HG03442 (cell line): ENCODE results near the gene ITGAL.
A peak's percentile ranks its signal among the peaks of the same experiment; 100 is the strongest.
"Not testable (repeated sequence)": the region's sequence is repeated elsewhere in the genome, so short reads cannot be mapped to it uniquely, and the experiment has no call there.

Source experiments
- ATAC-seq: cut with Tn5 transposase; IDR thresholded peaks from one replicate; pipeline ENCODE4 v1.9.1; 2021; ENCODE audit warnings: mild to moderate bottlenecking, moderate library complexity; ENCODE audit not compliant: unreplicated experiment

ITGAL gene

DNA sequence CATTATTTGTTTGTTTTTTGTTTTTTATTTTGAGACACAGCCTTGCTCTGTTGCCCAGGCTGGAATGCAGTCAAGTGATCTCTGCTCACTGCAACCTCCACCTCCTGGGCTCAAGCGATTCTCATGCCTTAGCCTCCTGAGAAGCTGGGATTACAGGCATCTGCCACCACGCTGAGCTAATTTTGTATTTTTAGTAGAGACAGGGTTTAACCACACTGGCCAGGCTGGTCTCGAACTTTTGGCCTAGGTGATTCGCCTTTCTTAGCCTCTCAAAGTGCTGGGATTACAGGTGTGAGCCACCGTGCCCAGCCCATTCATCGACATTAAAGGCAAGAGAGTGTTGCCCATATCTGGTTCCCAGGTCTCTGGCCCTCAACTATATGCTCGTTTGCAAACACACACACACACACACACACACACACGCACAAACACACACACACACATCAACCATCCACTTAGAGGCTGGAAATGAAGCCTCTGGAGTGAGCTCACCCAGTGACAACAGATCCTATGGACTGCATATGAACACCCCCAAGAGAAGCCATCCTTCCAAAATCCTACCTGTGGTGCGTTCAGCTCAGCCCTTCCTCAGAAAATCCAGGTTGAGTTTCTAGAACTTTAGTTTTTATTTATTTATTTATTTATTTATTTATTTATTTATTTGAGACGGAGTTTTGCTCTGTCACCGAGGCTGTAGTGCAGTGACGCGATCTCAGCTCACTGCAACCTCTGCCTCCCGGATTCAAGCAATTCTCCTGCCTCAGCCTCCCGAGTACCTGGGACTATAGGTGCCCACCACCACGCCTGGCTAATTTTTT, 14.6 kb upstream of the ITGAL start:
- ATAC-seq: no peak

DNA sequence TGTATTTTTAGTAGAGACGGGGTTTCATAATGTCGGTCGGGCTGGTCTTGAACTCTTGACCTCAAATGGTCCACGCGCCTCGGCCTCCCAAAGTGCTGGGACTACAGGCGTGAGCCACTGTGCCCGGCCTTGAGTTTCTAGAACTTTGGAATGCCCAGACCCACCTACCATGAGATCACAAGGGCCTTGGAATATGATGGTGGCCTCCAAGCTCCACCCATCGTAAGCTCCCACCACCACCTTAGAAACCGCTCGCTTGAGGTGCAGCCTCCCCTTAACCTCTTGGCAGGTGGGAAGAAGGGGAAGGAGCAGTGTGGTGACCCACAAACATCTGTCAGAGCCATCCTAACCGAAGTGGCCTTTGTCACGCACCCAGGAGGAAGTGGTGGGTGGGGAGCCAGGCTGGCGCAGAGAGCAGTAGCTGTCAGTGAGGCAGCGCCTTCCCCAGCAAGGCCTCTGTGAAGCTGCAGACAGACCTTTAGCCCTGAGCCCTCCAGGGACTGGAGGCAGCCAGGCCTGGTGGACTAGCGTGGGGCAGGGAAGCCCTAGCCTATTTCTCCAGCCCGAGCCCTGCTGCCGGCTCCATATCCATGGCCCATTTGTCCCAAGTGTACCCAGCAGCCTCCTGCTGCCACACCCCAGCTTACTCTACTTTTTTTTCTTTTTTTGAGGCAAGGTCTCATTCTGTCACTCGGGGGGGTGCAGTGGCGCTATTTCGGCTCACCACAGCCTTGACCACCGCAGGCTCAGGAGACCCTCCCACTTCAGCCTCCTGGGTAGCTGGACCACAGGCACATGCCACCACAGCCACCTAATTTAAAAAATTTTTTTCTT, 13.8 kb upstream of the ITGAL start:
- peak; percentile 80 for ATAC-seq

GRCh38 chr16:30459456-30459855, 13.1 kb upstream of the ITGAL start:
- ATAC-seq: no peak

DNA sequence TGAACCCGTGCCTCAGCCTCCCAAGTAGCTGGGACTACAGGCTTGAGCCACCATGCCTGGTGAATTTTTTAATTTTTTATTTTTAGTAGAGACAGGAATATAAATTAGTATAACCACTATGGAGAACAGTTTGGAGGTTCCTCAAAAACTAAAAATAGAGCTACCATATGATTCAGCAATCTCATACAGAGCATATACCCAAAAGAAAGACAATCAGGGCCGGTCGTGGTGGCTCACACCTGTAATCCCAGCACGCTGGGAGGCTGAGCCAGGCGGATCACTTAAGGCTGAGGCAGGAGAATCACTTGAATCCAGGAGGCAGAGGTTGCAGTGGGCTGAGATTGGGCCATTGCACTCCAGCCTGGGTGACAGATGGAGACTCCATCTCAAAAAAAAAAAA, 11.1 kb upstream of the ITGAL start:
- not testable (repeated sequence) for ATAC-seq

DNA sequence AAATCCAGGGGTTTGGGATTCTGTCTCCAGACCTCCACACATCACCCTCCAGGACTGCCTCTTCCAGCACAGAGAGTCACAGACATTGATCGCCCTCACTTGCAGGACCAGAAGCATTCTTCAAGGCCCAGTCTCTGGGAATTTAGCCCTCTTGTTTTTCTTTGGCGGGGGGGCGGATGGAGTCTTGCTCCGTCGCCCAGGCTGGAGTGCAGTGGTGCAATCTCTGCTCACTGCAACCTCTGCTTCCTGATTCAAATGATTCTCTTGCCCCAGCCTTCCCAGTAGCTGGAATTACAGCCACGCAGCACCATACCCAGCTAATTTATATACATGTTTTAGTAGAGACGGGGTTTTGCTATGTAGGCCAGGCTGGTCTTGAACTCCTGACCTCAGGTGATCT, 8.5 kb upstream of the ITGAL start:
- no peak for ATAC-seq

DNA sequence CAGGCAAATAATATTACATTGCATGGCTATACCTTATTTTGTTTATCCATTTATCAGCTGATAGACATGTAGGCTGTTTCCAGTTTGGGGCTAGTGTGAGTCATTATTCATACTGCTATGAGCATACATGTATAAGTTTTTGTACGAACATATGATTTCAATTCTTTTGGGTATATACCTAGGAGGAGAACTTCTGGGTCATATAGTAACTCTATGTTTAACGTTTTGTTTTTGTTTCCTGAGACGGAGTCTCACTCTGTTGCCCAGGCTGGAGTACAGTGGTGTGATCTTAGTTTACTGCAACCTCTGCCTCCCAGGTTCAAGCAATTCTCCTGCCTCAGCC, 2.4 kb upstream of the ITGAL start:
- no peak for ATAC-seq

GRCh38 chr16:30470632-30470995, 1.9 kb upstream of the ITGAL start:
- ATAC-seq: peak; percentile 1

DNA sequence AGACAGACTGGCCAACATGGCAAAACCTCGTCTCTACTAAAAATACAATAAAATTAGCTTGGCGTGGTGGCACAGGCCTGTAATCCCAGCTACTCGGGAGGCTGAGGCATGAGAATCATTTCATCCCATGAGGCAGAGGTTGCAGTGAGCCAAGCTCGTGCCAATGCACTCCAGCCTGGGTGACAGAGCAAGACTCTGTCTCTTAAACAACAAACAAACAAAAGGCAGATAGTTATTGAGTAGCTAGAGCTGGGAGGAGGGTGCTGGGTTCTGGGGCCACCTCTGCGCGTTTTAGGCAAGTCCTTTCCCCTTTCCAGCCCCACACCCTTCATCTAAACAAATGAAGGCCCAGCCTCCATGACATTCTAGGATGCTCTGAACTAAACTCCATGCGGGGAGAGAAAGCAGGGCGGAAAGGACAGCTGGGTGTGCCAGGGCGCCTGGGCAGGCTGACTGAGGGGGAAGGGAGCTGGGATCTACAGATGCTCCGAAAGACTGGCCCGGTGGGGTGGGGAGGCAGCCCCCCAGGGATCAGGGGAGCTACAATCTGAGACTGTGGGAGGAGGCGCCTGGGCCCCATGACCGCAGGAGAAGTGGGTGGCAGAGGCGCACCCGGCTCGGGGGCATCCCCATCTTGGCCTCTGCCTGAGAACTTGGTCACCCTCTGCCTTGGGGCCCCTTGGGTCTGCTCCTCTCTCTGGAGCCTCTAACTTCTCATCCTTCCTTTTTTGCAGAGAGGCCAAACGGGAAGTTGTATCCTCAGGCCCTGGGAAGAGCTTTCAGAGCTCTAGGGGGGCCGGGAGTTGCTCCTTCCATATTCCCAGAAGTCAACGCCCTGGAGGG, 910 bp downstream of the ITGAL start:
- no peak for ATAC-seq

DNA sequence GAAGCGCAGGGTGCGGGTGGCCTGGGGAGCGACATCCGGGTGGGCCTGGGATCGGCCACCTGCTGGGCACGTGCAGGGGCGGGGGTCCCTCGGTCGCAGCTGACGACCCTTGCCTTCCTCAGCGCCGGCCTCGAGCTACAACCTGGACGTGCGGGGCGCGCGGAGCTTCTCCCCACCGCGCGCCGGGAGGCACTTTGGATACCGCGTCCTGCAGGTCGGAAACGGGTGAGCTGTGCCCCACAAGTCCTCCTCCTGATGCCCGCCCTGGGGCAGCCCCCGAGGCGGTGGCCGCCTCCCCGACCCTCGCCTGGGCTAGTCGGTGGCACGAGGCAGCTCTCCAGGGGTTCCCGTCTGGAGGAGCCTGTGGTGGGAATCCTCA, 1.5 kb downstream of the ITGAL start:
- ATAC-seq: no peak

GRCh38 chr16:30474684-30475083, 2.1 kb downstream of the ITGAL start:
- ATAC-seq: no peak

- no peak for ATAC-seq
Observed at GRCh38 chr16:30476991-30477390, 4.4 kb downstream of the ITGAL start.

- not testable (repeated sequence) for ATAC-seq
Observed at GRCh38 chr16:30477773-30478172, 5.2 kb downstream of the ITGAL start.

GRCh38 chr16:30478766-30479478, 6.4 kb downstream of the ITGAL start:
- ATAC-seq: no peak

DNA sequence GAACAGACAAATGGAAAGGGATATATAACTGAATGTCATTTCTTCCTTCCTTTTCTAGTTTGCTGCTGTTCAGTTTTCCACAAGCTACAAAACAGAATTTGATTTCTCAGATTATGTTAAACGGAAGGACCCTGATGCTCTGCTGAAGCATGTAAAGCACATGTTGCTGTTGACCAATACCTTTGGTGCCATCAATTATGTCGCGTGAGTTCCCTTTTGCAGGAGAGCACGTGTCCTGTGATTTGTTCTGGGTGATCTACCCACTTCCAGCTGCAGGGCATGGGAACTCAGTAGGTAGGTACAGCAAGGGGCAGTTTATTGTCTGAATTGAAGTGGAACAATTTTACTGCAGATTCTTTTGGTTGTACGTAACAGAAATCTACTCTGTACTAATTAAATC, 8.8 kb downstream of the ITGAL start:
- ATAC-seq: no peak

DNA sequence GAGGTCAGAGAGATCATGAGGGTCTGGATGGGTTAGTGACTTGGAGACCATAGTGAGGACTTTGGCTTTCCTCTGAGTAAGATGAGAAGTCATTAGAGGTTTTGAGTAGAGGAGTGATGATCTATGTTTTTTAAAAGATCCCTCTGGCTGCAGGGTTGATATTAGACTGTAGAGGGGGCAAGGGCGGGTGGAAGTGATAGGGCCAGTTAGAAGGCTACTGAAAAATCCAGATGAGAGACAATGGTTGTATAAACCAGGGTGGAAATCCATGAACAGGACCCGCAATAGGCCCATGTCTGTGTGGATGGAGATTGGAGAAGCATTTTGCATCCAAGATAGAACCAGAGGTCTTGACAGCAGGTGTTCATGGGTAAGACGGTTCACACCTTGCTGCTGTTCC, 9.8 kb downstream of the ITGAL start:
- ATAC-seq: no peak

GRCh38 chr16:30484887-30485286, 12.3 kb downstream of the ITGAL start:
- no peak for ATAC-seq

GRCh38 chr16:30485818-30486436, 13.4 kb downstream of the ITGAL start:
- ATAC-seq: no peak

DNA sequence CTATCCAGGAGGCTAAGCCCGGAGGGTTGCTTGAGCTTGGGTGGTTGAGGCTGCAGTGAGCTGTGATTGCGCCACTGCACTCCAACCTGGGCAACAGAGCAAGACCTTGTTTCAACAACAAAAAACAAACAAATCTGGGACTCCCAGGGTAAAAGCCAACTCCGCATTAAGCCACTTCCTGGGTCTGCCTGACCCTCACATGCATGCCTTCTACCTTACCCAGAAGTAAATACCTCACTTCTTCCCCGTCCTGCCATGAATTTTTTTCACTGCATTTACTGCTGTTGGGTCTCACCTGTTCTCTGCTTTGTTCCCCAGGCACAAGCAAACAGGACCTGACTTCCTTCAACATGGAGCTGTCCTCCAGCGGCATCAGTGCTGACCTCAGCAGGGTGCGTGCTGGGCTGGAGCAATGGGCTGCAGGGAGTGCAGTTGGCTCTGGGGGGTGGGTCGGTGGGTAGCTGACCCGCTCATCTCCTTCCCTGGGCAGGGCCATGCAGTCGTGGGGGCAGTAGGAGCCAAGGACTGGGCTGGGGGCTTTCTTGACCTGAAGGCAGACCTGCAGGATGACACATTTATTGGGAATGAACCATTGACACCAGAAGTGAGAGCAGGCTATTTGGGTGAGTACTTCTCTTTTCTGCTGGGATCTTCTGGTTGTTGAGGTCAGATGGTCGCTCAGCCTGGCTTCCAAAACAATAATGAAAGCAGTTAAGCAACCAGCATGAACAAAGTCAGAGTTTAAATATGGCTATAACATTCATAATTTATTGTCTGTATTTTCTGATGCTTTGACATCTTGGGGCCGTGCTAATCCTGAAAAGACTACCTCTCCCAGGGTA, 16.4 kb downstream of the ITGAL start:
- no peak for ATAC-seq

DNA sequence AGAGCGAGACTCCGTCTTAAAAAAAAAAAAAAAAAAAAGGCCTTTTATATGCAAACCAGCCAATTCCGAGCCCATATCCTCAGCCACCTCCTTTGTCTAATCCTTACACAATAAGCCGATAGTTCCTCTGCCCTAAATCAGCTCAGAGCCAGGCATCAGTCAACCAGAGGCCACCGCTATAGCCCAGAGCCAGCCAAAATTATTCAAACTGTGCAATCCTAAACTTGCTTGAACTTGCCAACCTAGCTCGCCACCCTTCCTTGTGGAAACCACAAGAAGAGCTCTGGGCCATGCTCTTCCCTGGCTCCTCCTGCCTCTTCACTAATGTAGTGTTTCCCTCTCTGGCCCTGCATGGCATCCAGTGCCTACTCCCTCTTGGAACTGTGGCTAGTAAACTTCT, 17.7 kb downstream of the ITGAL start:
- ATAC-seq: no peak

DNA sequence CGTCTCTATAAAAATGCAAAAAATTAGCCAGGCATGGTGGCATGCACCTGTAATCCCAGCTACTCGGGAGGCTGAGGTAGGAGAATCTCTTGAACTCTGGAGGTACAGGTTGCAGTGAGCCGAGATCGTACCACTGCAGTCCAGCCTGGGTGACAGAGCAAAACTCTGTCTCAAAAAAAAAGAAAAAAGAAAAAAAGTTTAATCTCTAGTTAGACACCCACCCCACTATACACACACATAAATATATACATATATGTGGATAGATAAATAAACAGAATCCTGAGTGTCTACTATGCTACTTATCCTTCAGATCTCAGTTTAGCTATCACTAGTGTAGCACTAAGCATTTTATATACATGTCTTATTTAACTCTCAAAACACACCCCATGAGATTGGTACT, 18.7 kb downstream of the ITGAL start:
- no peak for ATAC-seq
